HG03432 (cell line): ENCODE data around the gene AKAP13.

ENCODE experiments used
- ATAC-seq: cut with Tn5 transposase; IDR thresholded peaks from one replicate; pipeline ENCODE4 v1.9.1; 2021; ENCODE audit warnings: mild to moderate bottlenecking, moderate library complexity; ENCODE audit not compliant: unreplicated experiment

AKAP13 gene

DNA sequence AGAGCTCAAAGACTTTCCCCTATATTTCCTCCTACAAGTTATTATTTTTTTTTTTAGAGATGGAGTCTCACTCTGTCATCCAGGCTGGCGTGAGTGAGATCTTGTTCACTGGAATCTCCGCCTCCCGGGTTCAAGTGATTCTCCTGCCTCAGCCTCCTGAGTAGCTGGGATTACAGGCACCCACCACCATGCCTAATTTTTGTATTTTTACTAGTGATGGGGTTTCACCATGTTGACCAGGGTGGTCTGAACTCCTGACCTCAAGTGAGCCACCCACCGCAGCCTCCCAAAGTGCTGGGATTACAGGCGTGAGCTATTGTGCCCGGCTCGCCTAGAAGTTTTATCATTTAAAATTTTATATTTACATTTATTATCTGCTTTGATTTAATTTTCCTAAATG, 5.9 kb downstream of the AKAP13 start:
- no peak for ATAC-seq

DNA sequence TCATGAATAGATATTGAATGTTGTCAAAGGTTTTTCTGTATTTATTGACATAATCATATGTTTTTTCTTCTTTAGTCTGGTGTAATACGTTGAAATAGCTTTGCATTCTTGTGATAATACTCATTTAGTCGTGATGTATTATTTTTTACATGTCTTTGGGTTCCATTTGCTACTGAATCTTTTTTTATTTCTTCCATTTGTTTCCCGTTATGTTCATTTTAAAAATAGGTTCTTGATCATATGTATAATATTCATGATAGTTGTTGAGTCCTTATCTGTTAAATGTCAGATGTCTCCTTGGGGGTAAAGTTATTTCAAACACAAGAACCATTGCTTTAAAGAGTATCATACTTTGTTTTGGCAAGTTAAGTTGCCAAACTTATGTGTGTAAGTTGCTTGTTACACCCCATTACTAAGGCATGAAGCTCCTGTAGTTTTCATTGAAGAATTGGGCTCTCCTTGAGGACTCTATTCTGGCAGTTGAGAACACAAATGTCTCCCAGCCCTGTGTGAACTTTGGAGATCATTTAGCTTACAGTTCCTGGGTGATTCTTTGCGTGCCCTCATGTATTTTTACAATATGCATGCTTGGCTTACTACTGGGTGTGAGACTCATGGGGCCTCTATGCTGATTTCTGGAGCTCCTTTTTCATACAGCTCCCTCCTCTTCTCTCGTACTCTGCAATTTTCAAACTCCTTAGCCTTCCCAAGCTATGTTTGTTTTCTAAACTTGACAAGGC, 8.3 kb downstream of the AKAP13 start:
- no peak for ATAC-seq

DNA sequence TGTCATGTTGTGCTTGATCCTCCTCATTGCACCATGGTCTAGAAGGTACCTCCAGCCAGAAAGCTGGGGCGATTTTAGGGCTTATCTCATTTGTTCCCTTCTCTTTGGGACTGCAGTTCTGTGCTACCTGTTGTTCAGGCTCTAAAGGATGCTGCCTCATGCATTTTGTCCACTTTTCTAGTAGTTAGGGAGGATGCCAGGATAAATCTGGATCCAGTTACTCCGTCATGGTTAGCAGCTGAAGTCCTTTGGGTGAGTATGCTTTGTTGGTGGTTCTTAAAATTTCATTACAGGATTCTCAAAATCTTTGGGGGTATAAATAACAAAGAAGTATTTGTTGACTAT, 8.9 kb downstream of the AKAP13 start:
- ATAC-seq = no peak

DNA sequence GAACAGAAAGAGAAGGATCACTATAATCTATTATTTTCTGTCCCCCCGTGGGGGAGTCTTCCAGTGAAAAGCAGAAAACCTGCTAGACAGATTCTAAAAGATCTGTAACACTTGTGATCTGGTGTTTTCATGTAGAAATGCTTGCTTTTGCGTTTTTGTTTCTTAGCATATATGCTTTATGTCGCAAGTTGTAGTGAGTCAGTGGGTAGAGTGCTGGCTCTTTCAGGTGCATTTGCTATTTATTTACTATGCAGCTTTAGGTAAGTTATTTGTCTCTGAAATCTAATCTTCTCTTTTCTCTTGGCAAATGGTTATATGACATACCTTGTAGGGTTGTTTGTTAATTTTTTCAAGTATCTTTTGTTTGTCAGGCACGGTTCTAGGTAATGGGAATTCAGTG, 9.4 kb downstream of the AKAP13 start:
- ATAC-seq = no peak

DNA sequence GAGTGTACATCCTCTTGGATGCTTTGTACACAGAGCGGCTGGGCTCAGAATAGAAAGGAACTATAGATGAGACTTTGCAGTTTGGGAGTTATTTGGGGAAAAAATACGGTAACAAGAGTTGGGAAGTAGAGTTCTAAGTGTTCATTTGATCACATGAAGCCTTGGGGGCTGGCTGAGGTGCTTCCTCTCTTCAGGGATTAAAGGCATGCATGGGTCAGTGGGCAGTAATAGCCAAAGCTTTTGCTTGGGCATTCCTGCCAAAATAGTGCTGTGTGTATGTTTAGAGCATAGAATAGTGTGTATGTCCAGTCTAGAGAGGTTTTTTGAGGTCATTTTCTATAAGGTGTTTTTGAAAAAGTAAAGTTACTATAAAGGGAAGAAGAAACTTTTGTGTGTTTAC, 12.8 kb downstream of the AKAP13 start:
- ATAC-seq = no peak

DNA sequence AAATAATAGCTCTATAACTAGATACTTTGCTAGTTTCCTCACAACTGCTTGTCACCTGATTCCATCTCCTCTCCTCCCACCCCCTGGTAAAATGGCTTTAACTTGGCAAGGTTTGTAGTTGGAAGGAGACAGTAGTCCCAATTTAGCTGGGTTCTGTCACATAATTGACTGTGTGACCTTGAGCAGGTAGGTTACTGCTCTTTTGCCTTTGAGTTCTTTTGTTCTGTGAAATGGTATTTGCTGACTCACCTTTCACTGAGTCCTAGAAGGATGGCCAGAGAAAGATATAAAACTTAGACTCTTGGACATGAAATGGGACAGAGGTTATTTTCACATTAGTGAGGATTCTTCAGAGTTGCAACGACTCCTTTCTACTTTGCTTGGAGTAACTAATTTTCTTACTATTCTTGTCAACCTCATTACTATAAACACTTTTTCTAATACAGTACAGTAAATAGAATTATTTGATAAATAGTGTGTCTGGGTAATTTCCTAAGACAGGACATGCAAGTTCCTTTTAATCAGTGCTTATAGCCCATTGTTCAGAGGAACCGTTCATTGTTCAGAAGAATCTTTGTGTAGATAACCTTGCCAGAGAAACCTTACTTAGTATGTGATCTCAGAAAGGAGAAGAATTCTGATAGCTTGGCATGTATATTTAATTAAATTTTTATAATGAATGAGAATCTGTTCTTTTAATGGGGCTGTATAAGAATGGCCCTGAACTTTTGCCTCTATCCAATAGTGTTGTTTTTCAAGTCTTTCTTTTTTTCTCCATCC, 14.3 kb downstream of the AKAP13 start:
- no peak for ATAC-seq

DNA sequence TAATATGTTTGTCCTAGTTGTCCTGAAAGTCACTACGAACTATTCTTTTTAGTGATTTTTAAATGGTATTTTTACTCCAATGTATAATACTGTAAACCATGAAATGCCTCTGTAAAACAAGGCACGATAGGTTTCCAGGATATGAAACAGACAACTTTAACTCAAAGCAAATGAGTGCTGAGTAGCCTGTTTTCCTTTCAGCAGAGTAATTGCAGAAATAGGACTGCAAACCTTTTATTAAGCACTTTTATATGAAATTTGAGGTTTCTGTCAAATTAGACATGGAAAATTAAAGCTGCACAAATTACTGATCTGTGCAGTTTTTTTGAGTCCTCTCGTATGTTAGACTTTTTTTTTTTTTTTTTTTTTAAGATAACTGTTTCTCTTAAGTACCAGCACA, 16.2 kb downstream of the AKAP13 start:
- ATAC-seq = no peak

DNA sequence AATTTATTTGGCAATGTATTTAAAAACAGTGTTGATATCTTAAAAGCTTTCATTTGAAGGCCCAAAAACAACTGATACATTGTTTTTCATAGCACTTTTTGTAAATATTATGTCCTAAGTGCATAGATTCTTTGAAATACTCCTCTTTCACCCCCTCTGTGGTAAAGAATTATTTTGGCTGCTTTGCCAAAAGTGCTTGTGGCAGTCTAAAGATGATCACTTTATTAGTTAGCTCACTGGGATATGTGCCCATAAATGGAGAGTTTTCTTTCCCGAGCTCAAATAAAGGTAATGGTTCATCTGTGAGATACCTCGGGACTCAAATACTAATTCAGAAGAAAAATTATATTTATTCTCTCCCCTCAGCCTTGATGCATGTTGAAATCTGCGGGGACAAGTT, 16.7 kb downstream of the AKAP13 start:
- ATAC-seq = no peak

DNA sequence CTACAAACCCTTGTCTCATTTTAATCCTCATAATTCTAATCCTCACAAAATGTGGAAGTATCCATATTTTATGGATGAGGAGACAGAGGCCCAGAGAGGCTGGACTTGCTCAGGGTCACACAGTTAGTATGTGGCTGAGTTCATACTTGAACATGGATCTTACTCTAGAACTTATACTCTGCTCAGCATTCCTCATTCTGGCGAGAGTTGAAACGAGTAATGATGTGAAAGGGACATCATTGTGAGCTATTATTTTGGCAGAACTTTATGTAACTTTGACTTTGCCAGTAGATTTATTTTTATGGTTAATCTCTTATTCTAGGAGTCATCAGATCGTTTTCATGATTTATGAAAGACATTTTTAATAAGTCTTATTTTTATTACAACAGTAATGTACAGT, 17.5 kb downstream of the AKAP13 start:
- no peak for ATAC-seq

DNA sequence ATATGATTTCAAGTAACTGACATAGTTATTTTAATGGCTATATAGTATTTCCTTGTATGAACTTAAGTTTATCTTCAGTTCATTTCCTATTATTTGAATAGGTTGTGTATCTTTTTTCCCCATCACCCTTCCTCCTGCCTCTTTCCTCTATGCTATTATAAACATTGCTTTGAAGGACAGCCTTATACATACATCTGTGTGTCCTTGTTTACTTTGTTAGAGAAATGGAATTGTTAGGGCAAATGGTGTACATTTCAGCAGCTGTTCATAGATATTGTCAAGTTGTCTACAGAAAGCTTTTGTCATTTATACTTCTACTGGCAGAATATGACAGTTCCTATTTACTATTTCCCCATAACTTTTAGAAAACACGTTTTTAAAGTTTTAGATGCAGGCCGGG, 18.4 kb downstream of the AKAP13 start:
- no peak for ATAC-seq

DNA sequence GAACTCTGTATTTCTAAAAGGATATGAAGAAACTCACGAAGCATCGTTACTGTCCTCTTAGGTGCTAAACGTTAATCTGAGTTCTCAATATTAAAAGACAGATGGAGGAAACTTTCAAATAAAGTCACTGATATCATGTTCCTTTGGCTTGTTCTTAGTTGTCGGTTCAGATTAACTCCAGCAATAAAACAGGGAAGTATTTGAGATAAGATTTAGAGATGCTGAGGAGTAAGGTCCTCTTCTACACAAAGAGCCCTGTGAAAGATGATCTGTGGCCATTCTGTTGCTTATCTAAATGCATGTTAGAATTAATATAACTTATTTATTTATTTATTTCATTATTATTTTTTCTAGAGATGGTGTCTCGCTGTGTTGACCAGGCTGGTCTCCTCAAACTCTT, 19.2 kb downstream of the AKAP13 start:
- ATAC-seq = no peak

DNA sequence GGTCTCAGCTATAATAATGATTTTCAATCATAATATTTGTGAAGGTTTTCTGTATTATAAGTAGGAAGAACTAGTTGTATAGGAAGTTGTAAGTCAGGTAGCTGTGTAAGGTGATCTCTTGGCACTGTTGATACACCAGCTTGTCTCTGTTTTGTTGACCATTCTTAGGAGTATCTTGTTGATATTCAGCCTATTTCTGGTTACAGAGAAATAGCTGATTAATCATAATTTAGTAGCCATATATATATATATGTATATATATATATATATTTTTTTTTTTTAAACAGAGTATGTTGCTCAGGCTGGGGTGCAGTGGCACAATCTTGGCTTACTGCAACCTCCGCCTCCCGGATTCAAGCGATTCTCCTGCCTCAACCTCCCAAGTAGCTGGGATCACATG, 20.2 kb downstream of the AKAP13 start:
- ATAC-seq = no peak

DNA sequence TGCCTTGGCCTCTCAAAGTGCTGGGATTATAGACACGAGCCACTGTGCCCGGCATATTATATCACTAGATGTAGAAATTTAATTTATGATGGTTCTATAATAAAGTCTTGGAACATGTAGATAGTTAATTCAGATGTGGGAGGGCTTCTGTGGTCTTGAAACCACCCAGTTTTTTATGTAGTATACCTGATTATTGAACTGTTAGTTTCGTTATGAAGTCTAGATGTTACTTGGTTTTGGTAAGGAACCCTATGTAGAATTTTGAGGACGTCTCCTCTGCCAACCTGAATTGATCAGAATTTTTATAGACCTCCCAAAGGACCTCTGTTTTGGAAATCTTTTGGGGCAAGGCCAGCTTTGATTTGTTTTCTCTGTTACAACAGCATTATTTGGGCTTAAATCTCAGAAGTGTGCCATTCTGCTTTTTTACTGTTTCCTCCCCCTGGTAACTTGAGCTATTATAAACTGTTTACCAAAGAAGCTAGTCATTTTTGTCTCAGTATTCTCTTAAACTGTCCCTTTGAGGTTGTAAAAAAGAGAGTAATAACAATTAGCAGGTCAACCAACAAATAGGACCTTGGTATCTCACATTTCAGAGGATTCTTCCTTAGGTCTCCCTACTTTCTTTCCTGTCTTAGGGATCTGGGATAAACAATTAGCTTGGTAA, 20.8 kb downstream of the AKAP13 start:
- peak; percentile 61 for ATAC-seq

DNA sequence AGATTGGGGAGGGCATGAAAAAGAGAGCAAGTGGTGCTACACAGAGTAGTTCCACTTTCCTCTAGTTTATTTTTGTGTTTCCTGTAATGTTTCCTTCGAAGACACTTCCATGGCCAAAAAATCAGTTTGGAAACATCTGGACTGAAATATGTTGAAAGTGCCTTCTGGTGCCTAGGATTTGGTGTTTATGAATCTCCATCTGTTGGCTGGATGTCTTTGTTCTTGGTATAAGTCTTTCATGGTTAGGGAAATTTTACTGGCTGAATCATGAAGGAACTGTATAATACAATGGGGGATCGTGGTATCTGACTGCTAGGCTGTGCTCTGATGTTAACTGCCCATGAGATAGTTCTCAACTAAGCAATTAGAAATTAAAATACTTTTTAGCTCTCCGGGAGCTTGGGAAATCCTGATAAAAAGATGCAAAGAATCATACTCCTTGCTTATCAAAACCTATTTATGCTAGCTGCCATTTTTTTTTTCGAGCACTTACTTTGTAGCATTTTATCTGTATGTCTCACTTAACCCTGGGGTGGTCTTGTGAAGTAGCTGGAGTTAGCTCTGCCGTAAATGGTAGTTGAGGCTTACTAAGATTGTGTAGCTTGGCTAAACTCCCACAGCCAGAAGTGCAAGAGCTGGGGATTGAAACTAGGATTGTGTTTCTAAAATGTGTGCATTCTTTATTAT, 21.9 kb downstream of the AKAP13 start:
- no peak for ATAC-seq

DNA sequence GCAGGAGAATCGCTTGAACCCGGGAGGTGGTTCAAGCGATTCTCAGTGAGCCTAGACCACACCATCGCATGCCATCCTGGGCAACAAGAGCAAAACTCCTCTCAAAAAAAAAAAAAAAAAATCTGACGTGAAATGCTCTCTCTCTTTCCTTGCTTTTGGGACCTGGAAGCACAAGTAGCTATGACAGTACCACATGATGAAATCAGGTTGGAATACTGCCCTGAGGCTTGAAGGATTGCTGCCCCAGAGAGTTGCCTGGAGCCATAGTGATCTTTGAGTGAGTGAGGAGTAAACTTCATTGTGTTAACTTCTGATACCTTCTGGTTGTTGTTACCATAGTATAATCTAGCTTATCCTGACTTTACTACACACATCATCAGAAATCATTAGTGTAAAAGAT, 23.3 kb downstream of the AKAP13 start:
- no peak for ATAC-seq

DNA sequence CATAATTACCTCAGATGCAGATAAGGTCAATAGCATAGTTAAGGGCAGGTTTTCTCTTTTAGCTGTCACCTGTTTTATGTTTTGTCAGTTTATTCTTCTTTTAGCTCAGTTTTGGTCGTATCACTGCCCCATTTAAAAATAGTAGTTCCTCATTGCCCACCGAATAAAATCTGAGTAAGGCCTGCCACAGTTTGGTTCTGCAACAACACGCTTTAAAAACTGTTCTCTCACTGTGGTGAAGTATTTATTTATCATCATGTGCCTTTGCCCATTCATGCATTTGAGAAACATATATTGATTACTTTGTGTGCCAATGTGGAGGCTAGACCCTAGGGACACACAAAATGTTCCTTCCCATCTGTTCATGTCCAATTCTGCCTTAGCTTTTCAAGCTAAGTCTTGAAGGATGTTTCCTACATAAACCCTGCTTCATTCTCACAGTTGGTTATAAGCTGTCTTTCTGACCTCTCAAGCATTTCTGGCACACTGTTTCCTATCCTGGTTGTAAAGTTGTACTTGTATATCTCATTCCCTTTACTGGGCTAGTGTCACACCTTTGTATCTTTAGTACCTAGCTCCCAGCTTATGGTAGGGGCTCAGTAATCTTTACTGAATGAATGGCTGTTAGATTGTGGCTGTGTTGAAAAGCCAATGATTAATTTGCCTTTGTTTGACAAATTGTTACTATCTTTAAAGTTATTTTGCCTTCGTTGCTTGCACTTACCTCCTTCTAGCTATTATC, 23.9 kb downstream of the AKAP13 start:
- ATAC-seq = peak; percentile 25

DNA sequence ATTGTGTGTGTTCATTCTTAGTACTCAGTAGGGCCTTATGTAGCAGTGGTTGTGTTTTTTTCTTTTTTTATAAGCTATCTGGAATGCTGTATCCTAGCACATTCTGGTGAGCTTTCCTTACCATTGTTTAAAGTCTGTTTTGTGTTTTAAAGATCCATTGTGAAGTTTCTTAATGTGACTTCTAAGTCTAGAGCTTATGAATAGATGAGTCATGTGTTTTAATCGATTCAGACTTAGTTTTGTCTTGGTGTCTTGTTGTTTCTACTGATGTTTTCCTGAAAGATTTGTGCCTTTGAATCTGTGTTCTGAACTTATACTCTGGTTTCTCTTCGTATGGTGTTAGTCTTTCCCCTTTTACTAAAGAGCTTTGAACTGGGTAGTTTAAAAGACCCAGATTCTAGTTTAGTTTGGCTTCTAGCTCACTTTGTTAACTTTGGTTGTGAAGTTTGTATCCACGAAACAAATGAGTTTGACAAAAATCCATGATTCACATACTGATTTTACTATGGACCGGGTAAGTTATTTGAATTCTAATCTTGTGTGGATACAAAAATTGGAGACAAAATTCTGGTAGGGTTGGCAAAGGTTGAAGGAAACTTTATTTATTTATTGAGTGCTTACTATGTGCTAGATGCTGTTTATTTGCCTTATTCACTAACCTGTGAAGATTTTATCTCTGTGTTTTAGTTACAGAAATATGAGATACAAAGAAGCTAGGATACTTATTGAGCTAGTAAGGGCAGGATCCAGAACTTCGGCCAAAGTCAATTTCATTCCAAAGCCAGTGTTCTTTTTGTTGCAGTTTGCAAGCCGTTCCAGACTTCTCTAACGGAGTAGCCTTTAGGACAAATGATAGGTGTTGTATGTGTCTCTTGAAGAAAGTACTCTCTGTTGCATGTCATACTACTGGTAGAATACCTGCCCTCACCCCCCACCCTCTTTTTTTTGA, 24.8 kb downstream of the AKAP13 start:
- ATAC-seq = no peak

DNA sequence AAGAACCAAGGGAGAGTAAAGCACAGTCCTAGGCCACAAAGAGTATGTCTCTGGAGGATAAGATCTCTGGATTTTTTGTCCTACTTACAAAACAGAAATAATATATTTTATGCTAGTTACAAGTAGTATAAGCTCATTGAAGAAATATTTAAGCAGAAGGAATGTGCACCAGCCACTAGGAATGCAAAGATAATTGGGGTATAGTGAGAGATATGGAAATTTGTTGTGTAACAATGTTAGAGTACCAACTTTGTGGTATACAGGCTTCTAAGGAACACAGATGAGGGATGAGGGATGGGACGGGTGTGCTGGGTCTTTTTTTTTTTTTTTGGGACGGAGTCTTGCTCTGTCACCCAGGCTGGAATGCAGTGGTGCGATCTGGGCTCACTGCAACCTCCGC, 26.5 kb downstream of the AKAP13 start:
- ATAC-seq = no peak

DNA sequence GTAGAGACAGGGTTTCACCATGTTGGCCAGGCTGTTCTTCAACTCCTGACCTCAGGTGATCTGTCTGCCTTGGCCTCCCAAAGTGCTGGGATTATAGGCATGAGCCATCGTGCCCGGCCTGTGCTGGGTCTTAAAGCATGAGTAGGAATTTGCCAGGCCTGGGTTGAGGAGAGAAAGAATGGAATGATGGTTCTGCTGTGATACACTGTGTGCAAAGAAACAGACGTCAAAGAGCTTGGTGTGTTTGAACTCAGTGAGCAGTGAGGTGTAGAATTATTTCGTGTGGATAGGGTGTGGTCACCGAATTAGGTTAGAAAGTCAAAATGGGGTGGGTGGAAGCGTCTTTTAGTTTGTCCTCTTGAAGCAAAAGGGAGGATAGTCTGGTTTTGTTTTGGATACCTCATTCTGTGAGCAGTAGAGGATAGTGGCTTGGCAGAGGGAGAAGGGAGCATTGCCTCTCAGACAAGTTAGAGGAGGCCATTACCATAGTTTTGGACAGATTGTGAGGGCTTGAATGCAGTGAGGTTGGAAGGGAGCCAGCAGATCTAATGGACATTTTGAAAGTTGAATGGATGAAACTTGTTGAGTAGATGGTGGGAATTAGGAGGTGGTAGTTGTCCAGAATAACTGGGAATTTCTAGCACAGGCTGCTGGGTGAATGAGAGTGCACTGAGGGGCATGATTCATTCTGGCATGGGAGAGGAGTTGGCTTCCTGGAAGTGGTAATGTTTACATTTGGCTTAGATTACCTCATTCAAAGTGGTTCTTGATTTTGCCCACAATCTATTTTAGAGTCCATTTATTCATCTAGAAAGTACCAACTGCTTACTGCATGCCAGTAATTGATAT, 27.2 kb downstream of the AKAP13 start:
- ATAC-seq = peak; percentile 51
